Esophagus mucosa (tissue), 1 donor: ENCODE data around the gene CDH18. TPM values are rescaled to one million over a fixed set of nuclear protein-coding genes. Genes with fewer than 3 reads are reported as not detected.

Source experiments
- ATAC-seq: fragments of 200-7000 bp; cut with Tn5 transposase; one replicate; pipeline ENCODE4 v1.9.1; 2020
- total RNA-seq: library from RNA; stranded (reverse); gene quantifications from one replicate; pipeline ENCODE4 v1.2.4, GENCODE V29; 2023
- donor health status: DM: yes; HTN: yes; CAD: no.

The CDH18 gene
- total RNA-seq, 1 donor from 2014 or later, result not detected

GRCh38 chr5:19565466-19565865 lies 422.5 kb downstream of the CDH18 start:
- no peak for ATAC-seq

- no peak for ATAC-seq
Measured at GRCh38 chr5:19564036-19564435, 424.0 kb downstream of the CDH18 start.

GRCh38 chr5:19555876-19556275 lies 432.1 kb downstream of the CDH18 start:
- ATAC-seq, result no peak

GRCh38 chr5:19555436-19555835 lies 432.6 kb downstream of the CDH18 start:
- no peak for ATAC-seq

GRCh38 chr5:19554524-19554923 lies 433.5 kb downstream of the CDH18 start:
- ATAC-seq, result no peak

GRCh38 chr5:19547640-19548039 lies 440.4 kb downstream of the CDH18 start:
- ATAC-seq, result no peak

- no peak for ATAC-seq
Measured at GRCh38 chr5:19546521-19546920, 441.5 kb downstream of the CDH18 start.

GRCh38 chr5:19538607-19539006 lies 449.4 kb downstream of the CDH18 start:
- ATAC-seq, result no peak

GRCh38 chr5:19536387-19536786 lies 451.6 kb downstream of the CDH18 start:
- ATAC-seq, result no peak

- peak; percentile 65 for ATAC-seq
Measured at GRCh38 chr5:19534751-19535150, 453.2 kb downstream of the CDH18 start.

- no peak for ATAC-seq
Measured at GRCh38 chr5:19532936-19533335, 455.1 kb downstream of the CDH18 start.

- ATAC-seq, result peak; percentile 94
Measured at GRCh38 chr5:19531374-19531952, 456.5 kb downstream of the CDH18 start.

GRCh38 chr5:19519448-19519847 lies 468.6 kb downstream of the CDH18 start:
- ATAC-seq, result peak; percentile 55

- ATAC-seq, result peak; percentile 93
Measured at GRCh38 chr5:19498852-19499251, 489.1 kb downstream of the CDH18 start.

GRCh38 chr5:19497229-19497815 lies 490.7 kb downstream of the CDH18 start:
- ATAC-seq, result no peak

GRCh38 chr5:19496056-19496455 lies 491.9 kb downstream of the CDH18 start:
- peak; percentile 74 for ATAC-seq

GRCh38 chr5:19492861-19493260 lies 495.1 kb downstream of the CDH18 start:
- peak; percentile 53 for ATAC-seq

GRCh38 chr5:19488786-19489185 lies 499.2 kb downstream of the CDH18 start:
- no peak for ATAC-seq

GRCh38 chr5:19487480-19487879 lies 500.5 kb downstream of the CDH18 start:
- no peak for ATAC-seq

- ATAC-seq, result no peak
Measured at GRCh38 chr5:19479562-19479961, 508.4 kb downstream of the CDH18 start.

- ATAC-seq, result no peak
Measured at GRCh38 chr5:19462019-19462418, 526.0 kb downstream of the CDH18 start.

- ATAC-seq, result no peak
Measured at GRCh38 chr5:19424506-19424905, 563.5 kb downstream of the CDH18 start.
